GM10266 (cell line): ENCODE measurements around the gene DAND5.

Experiments
- DNase-seq: peaks from one replicate; pipeline ENCODE4 v3.0.0; 2012; ENCODE audit errors: extremely low spot score
- CTCF ChIP-seq: IDR thresholded peaks from 2 replicates; pipeline ENCODE4 v1.5.1; 2012; ENCODE audit warnings: mild to moderate bottlenecking, low read depth; ENCODE audit not compliant: control insufficient read depth, insufficient read depth; ENCODE audit errors: missing control alignments

The DAND5 gene

DNA sequence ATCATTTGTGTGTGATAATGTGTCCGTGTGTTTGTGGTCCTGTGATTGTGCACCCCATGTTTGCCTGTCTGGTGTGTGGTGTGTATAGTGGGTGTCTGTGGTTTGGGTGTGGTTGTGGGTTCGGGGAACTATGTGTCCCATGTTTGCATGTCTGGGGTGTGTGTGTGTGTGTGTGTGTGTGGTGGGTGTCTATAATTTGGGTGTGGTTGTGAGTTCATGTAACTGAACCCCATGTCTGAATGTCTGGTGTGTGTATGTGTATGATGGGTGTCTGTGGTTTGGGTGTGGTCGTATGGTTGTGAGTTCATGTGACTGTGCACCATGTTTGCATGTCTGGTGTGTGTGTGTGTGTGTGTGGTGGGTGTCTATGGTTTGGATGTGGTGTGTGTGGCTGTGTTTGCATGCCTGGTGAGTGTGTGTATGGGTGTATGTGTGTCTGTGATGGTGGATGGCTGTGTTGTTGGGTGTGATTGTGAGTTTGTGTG lies 14.8 kb downstream of the DAND5 start:
- no peak for DNase-seq
- TF ChIP-seq CTCF: no peak

DNA sequence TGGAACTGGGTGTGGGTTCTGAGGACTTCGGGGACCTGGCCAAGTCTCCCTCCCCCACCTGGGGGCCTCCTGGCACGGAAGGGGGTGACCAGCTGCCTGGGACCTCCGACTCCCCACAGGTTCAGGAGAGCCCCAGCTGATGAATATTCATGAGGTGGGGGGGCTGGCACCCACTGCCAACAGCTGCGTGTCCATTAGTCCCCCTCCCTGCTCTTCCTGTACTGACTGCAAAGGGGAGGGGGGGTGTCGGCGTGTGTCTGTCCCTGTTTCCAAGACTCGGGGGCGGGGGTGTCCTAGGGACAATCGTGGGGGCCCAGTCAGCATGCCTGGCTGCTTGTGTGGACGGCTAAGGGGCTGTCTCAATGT lies 15.3 kb downstream of the DAND5 start:
- TF ChIP-seq CTCF: no peak
- DNase-seq: no peak

- DNase-seq: no peak
- no peak for TF ChIP-seq CTCF
These were observed 15.8 kb downstream of the DAND5 start for GRCh38 chr19:12985049-12985776.

DNA sequence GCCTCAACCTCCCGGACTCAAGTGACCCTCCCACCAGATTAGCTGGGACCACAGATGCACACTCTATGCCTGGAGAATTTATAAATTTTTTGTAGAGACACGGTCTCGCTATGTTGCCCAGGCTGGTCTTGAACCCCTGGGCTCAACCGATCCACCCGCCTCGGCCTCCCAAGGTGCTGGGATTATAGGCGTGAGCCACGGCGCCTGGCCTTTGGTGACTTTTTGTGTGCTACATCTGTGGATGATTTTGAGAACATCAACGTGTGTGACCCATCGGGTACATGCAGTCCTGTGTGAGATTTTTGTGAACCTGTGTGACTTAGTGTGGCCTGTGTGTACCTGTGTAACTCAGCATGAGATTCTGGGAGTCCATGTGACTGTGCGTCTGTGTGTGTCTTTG lies 17.4 kb downstream of the DAND5 start:
- DNase-seq: no peak
- no peak for TF ChIP-seq CTCF

DNA sequence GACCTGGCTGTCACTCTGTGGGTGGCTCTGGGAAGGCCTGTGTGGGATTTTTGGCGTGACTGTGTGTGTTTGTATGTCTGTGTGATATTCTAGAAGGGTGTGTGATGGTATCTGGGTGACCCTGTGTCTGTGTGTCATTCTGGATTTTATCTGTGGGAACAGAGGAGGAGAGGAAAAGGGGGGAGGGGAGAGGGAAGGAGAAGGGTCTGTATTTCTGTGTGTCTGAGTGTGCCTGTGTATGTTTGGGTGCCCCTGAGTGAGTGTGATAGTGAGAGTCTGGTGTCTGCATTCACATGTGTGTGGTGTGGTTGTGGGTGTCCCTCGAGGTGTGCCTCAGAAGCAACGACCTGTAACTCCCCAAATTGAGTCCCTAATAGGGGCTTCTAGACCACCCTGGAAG lies 17.8 kb downstream of the DAND5 start:
- no peak for DNase-seq
- no peak for TF ChIP-seq CTCF

GRCh38 chr19:12987781-12988180 lies 18.4 kb downstream of the DAND5 start:
- TF ChIP-seq CTCF: no peak
- no peak for DNase-seq

- no peak for DNase-seq
These were observed 21.1 kb downstream of the DAND5 start for GRCh38 chr19:12990431-12990830.

More at GRCh38 chr19:12990431-12990830, 21.1 kb downstream of the DAND5 start:
- TF ChIP-seq CTCF: no peak
